ENCODE data around the gene MYBL2.

The MYBL2 gene

GRCh38 chr20:43686820-43687219, 19.9 kb downstream of the MYBL2 start:
- H3K79me1 ChIP-seq (ENCODE audit: low read length) = peaks cover 5% of the 10 kb centered on the region
- peaks cover under 1% of the 10 kb centered on the region for H3K79me2 ChIP-seq (ENCODE audit: control insufficient read depth, insufficient read depth, low read length)
- H3K4me1 ChIP-seq (ENCODE audit: control insufficient read depth, low read depth, low read length) = no peaks in the 10 kb centered on the region
- no peak overlapping the region for H3K9ac ChIP-seq (ENCODE audit: low read length)
- H2BK120ac ChIP-seq (ENCODE audit: low read depth, low read length) = no peak overlapping the region
- H2AK5ac ChIP-seq (ENCODE audit: low read length) = no peak overlapping the region
- H4K5ac ChIP-seq (ENCODE audit: low read length) = no peak overlapping the region
- H3K4me2 ChIP-seq (ENCODE audit: low read length) = no peak overlapping the region
- H3K4me3 ChIP-seq (ENCODE audit: low read length) = no peak overlapping the region
- WGBS (ENCODE audit: extremely low coverage, insufficient coverage, low lambda C conversion rate) = no CpG with 5 or more reads among the region's 13 CpGs
- DNase-seq = no peak
- no peak overlapping the region for H3K4ac ChIP-seq (ENCODE audit: low read depth, low read length)
- no peaks in the 10 kb centered on the region for H3K27me3 ChIP-seq (ENCODE audit: insufficient read depth, low read length, poor library complexity)
- no peak overlapping the region for H2BK5ac ChIP-seq (ENCODE audit: low read length)
- H3K27ac ChIP-seq (ENCODE audit: low read depth, low read length) = no peak overlapping the region
- no peak overlapping the region for H3K56ac ChIP-seq (ENCODE audit: low read length)
- H3K18ac ChIP-seq (ENCODE audit: low read length) = no peak overlapping the region
- no peak overlapping the region for H3K23ac ChIP-seq (ENCODE audit: low read length)
- H3K36me3 ChIP-seq (ENCODE audit: control insufficient read depth, insufficient read depth, low read length) = peaks cover 13% of the 10 kb centered on the region
- H4K8ac ChIP-seq (ENCODE audit: low read depth, low read length) = no peak overlapping the region
- H2BK15ac ChIP-seq (replicated peaks; ENCODE audit: low read depth) = no peak overlapping the region

GRCh38 chr20:43689165-43689564, 22.3 kb downstream of the MYBL2 start:
- H2BK120ac ChIP-seq (ENCODE audit: low read depth, low read length) = no peak overlapping the region
- no peak overlapping the region for H3K4me3 ChIP-seq (ENCODE audit: low read length)
- H4K5ac ChIP-seq (ENCODE audit: low read length) = no peak overlapping the region
- no peak overlapping the region for H3K4ac ChIP-seq (ENCODE audit: low read depth, low read length)
- H2AK5ac ChIP-seq (ENCODE audit: low read length) = no peak overlapping the region
- no peak overlapping the region for H4K8ac ChIP-seq (ENCODE audit: low read depth, low read length)
- H3K27me3 ChIP-seq (ENCODE audit: insufficient read depth, low read length, poor library complexity) = no peaks in the 10 kb centered on the region
- WGBS (ENCODE audit: extremely low coverage, insufficient coverage, low lambda C conversion rate) = no CpG with 5 or more reads among the region's 4 CpGs
- H2BK5ac ChIP-seq (ENCODE audit: low read length) = no peak overlapping the region
- no peak overlapping the region for H3K18ac ChIP-seq (ENCODE audit: low read length)
- no peak overlapping the region for H3K56ac ChIP-seq (ENCODE audit: low read length)
- no peak overlapping the region for H3K23ac ChIP-seq (ENCODE audit: low read length)
- no peak overlapping the region for H3K9ac ChIP-seq (ENCODE audit: low read length)
- H3K4me1 ChIP-seq (ENCODE audit: control insufficient read depth, low read depth, low read length) = no peaks in the 10 kb centered on the region
- no peak overlapping the region for H3K27ac ChIP-seq (ENCODE audit: low read depth, low read length)
- H3K79me2 ChIP-seq (ENCODE audit: control insufficient read depth, insufficient read depth, low read length) = no peaks in the 10 kb centered on the region
- no peak overlapping the region for H3K4me2 ChIP-seq (ENCODE audit: low read length)
- no peak for DNase-seq
- H3K36me3 ChIP-seq (ENCODE audit: control insufficient read depth, insufficient read depth, low read length) = peaks cover 11% of the 10 kb centered on the region
- no peak overlapping the region for H2BK15ac ChIP-seq (replicated peaks; ENCODE audit: low read depth)
- peaks cover 5% of the 10 kb centered on the region for H3K79me1 ChIP-seq (ENCODE audit: low read length)

DNA sequence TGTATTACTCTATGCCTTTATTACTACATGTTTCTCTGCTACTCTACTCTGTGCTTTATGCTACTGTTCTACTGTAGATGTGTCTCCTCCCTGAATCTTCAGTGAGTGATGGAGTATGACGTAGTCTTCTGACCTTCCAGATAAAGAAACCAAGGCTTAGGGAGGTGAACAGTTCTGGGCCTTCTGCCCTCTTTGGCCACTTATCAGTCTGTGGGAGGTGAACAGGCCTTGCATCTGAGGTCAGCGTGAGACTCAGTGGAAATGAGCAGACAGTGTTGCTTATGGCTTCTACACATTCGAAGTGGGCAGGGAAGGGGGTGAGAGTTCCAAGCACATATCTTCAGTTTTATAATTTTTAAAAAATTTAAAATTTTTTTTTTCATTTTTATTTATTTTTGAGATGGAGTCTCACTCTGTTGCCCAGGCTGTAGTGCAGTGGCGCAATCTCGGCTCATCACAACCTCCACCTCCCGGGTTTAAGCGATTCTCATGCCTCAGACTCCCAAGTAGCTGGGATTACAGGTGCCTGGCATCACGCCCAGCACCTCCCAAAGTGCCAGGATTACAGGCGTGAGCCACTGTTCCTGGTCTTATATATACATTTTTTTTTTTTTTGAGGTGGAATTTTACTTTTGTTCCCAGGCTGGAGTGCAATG, 24.2 kb downstream of the MYBL2 start:
- Histone ChIP-seq H2BK5ac (ENCODE audit: low read length) (no peak overlapping the region), H3K36me3 (ENCODE audit: control insufficient read depth, insufficient read depth, low read length) (peaks cover 10% of the 10 kb centered on the region), H3K4me3 (ENCODE audit: low read length) (no peak overlapping the region), H3K4me2 (ENCODE audit: low read length) (no peak overlapping the region), H3K9ac (ENCODE audit: low read length) (no peak overlapping the region), H2BK15ac (replicated peaks; ENCODE audit: low read depth) (no peak overlapping the region), H3K27me3 (ENCODE audit: insufficient read depth, low read length, poor library complexity) (no peaks in the 10 kb centered on the region), H3K56ac (ENCODE audit: low read length) (no peak overlapping the region), H3K79me1 (ENCODE audit: low read length) (peaks cover 4% of the 10 kb centered on the region), H3K18ac (ENCODE audit: low read length) (no peak overlapping the region), H3K4me1 (ENCODE audit: control insufficient read depth, low read depth, low read length) (no peaks in the 10 kb centered on the region), H4K8ac (ENCODE audit: low read depth, low read length) (no peak overlapping the region), H3K4ac (ENCODE audit: low read depth, low read length) (no peak overlapping the region), H3K23ac (ENCODE audit: low read length) (no peak overlapping the region), H3K79me2 (ENCODE audit: control insufficient read depth, insufficient read depth, low read length) (no peaks in the 10 kb centered on the region), H3K27ac (ENCODE audit: low read depth, low read length) (no peak overlapping the region), H4K5ac (ENCODE audit: low read length) (no peak overlapping the region), H2BK120ac (ENCODE audit: low read depth, low read length) (no peak overlapping the region), H2AK5ac (ENCODE audit: low read length) (no peak overlapping the region)
- no peak for DNase-seq
- no CpG with 5 or more reads among the region's 9 CpGs for WGBS (ENCODE audit: extremely low coverage, insufficient coverage, low lambda C conversion rate)

DNA sequence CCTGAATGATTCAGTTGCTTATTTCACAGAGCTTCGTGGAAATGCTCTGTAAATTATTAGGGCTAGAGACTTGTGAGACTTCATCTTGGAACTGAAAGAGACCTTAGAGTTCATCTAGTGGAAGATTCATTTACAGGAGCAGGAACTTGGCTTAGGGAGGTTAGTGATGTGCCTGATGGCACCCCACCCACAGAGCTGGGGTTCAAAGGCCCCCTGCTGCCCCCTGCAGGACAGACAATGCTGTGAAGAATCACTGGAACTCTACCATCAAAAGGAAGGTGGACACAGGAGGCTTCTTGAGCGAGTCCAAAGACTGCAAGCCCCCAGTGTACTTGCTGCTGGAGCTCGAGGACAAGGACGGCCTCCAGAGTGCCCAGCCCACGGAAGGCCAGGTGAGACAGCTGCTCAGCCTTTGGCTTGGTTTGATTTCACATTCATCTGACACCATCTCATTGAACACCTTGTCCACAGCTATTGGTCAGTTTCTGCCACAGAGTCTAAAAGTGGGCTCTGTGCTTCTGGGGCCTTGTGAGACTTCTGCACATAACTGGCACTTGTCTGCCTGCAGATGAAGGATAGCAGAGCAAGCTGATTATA, 25.1 kb downstream of the MYBL2 start:
- WGBS (ENCODE audit: extremely low coverage, insufficient coverage, low lambda C conversion rate) = no CpG with 5 or more reads among the region's 5 CpGs
- DNase-seq = peak; percentile 67
- H3K9ac ChIP-seq (ENCODE audit: low read length) = no peak overlapping the region

GRCh38 chr20:43694763-43695162, 27.8 kb downstream of the MYBL2 start:
- no peak overlapping the region for H4K8ac ChIP-seq (ENCODE audit: low read depth, low read length)
- no peak overlapping the region for H3K9ac ChIP-seq (ENCODE audit: low read length)
- WGBS (ENCODE audit: extremely low coverage, insufficient coverage, low lambda C conversion rate) = no CpG with 5 or more reads among the region's 3 CpGs
- H3K18ac ChIP-seq (ENCODE audit: low read length) = no peak overlapping the region
- H3K79me2 ChIP-seq (ENCODE audit: control insufficient read depth, insufficient read depth, low read length) = no peaks in the 10 kb centered on the region
- H3K79me1 ChIP-seq (ENCODE audit: low read length) = peaks cover 2% of the 10 kb centered on the region
- H2BK5ac ChIP-seq (ENCODE audit: low read length) = no peak overlapping the region
- H3K27me3 ChIP-seq (ENCODE audit: insufficient read depth, low read length, poor library complexity) = no peaks in the 10 kb centered on the region
- no peak overlapping the region for H3K4me3 ChIP-seq (ENCODE audit: low read length)
- H3K23ac ChIP-seq (ENCODE audit: low read length) = no peak overlapping the region
- H4K5ac ChIP-seq (ENCODE audit: low read length) = no peak overlapping the region
- H3K4ac ChIP-seq (ENCODE audit: low read depth, low read length) = no peak overlapping the region
- H2BK120ac ChIP-seq (ENCODE audit: low read depth, low read length) = no peak overlapping the region
- H2AK5ac ChIP-seq (ENCODE audit: low read length) = no peak overlapping the region
- DNase-seq = no peak
- H3K56ac ChIP-seq (ENCODE audit: low read length) = no peak overlapping the region
- peaks cover 10% of the 10 kb centered on the region for H3K36me3 ChIP-seq (ENCODE audit: control insufficient read depth, insufficient read depth, low read length)
- no peak overlapping the region for H3K4me2 ChIP-seq (ENCODE audit: low read length)
- H3K4me1 ChIP-seq (ENCODE audit: control insufficient read depth, low read depth, low read length) = no peaks in the 10 kb centered on the region
- no peak overlapping the region for H2BK15ac ChIP-seq (replicated peaks; ENCODE audit: low read depth)
- no peak overlapping the region for H3K27ac ChIP-seq (ENCODE audit: low read depth, low read length)

More for the DNA sequence above, 25.1 kb downstream of the MYBL2 start:
- Histone ChIP-seq H3K23ac (ENCODE audit: low read length) (no peak overlapping the region), H3K27ac (ENCODE audit: low read depth, low read length) (no peak overlapping the region), H3K79me1 (ENCODE audit: low read length) (peaks cover 2% of the 10 kb centered on the region), H3K4me3 (ENCODE audit: low read length) (no peak overlapping the region), H3K4me1 (ENCODE audit: control insufficient read depth, low read depth, low read length) (no peaks in the 10 kb centered on the region), H3K36me3 (ENCODE audit: control insufficient read depth, insufficient read depth, low read length) (peaks cover 8% of the 10 kb centered on the region), H4K5ac (ENCODE audit: low read length) (no peak overlapping the region), H2AK5ac (ENCODE audit: low read length) (no peak overlapping the region), H3K4me2 (ENCODE audit: low read length) (no peak overlapping the region), H2BK15ac (replicated peaks; ENCODE audit: low read depth) (no peak overlapping the region), H3K18ac (ENCODE audit: low read length) (no peak overlapping the region), H2BK5ac (ENCODE audit: low read length) (no peak overlapping the region), H3K79me2 (ENCODE audit: control insufficient read depth, insufficient read depth, low read length) (no peaks in the 10 kb centered on the region), H3K4ac (ENCODE audit: low read depth, low read length) (no peak overlapping the region), H3K27me3 (ENCODE audit: insufficient read depth, low read length, poor library complexity) (no peaks in the 10 kb centered on the region), H4K8ac (ENCODE audit: low read depth, low read length) (no peak overlapping the region), H3K56ac (ENCODE audit: low read length) (no peak overlapping the region), H2BK120ac (ENCODE audit: low read depth, low read length) (no peak overlapping the region)

GRCh38 chr20:43695571-43695970, 28.7 kb downstream of the MYBL2 start:
- Histone ChIP-seq H3K4me2 (ENCODE audit: low read length) (no peak overlapping the region), H3K9ac (ENCODE audit: low read length) (no peak overlapping the region), H2AK5ac (ENCODE audit: low read length) (no peak overlapping the region), H3K79me1 (ENCODE audit: low read length) (peaks cover 5% of the 10 kb centered on the region), H2BK120ac (ENCODE audit: low read depth, low read length) (no peak overlapping the region), H3K56ac (ENCODE audit: low read length) (no peak overlapping the region), H3K36me3 (ENCODE audit: control insufficient read depth, insufficient read depth, low read length) (peaks cover 12% of the 10 kb centered on the region), H3K4ac (ENCODE audit: low read depth, low read length) (no peak overlapping the region), H3K79me2 (ENCODE audit: control insufficient read depth, insufficient read depth, low read length) (no peaks in the 10 kb centered on the region), H3K4me3 (ENCODE audit: low read length) (no peak overlapping the region), H3K27ac (ENCODE audit: low read depth, low read length) (no peak overlapping the region), H3K23ac (ENCODE audit: low read length) (no peak overlapping the region), H2BK5ac (ENCODE audit: low read length) (no peak overlapping the region), H3K4me1 (ENCODE audit: control insufficient read depth, low read depth, low read length) (no peaks in the 10 kb centered on the region), H4K8ac (ENCODE audit: low read depth, low read length) (no peak overlapping the region), H3K27me3 (ENCODE audit: insufficient read depth, low read length, poor library complexity) (no peaks in the 10 kb centered on the region), H2BK15ac (replicated peaks; ENCODE audit: low read depth) (no peak overlapping the region), H3K18ac (ENCODE audit: low read length) (no peak overlapping the region), H4K5ac (ENCODE audit: low read length) (no peak overlapping the region)
- no peak for DNase-seq
- WGBS (ENCODE audit: extremely low coverage, insufficient coverage, low lambda C conversion rate) = no CpG with 5 or more reads among the region's 8 CpGs
